PC-9 (cell line): ENCODE measurements around the gene FOXA2. TPM values are rescaled to one million over a fixed set of nuclear protein-coding genes. Genes with fewer than 3 reads are reported as not detected.

Source experiments
- BruUV-seq: library from RNA; stranded (reverse); fragments of 400-500 nt; replicated peaks from 2 replicates; lab custom pipeline; 2021; lab: Mats Ljungman, UMichigan
- CTCF ChIA-PET: fragments of 300-600 bp; sonication (Branson Sonifier 250); formaldehyde crosslinking; loops from one replicate; lab custom pipeline; 2022; ENCODE audit warnings: antibody characterized with exemption; lab: Charles Lee
- POLR2A ChIA-PET: fragments of 300-600 bp; sonication (Branson Sonifier 250); formaldehyde crosslinking; loops from one replicate; lab custom pipeline; 2022; ENCODE audit warnings: antibody characterized with exemption; ENCODE audit not compliant: unreplicated experiment; lab: Charles Lee
- DNase-seq, 2 experiments: peaks; one replicate each; pipeline versions ENCODE4 v3.0.0 to v3.0.0-alpha.2; 2015 to 2022; ENCODE audit warnings: mixed read lengths in 1 of 2
- H2AFZ ChIP-seq: fragments of 200-600 bp; sonication (generic); 2 replicates; pipeline ENCODE4 v1.8.1; 2017; ENCODE audit warnings: antibody characterized with exemption
- H3F3A ChIP-seq: fragments of 200-600 bp; sonication (generic); 2 replicates; pipeline ENCODE4 v1.8.1; 2017; ENCODE audit warnings: antibody characterized with exemption, mild to moderate bottlenecking, low read depth; ENCODE audit not compliant: insufficient read depth
- H3K27ac ChIP-seq: fragments of 200-600 bp; sonication (generic); 2 replicates; pipeline ENCODE4 v1.6.1; 2016; ENCODE audit warnings: mixed run types
- H3K27me3 ChIP-seq: fragments of 200-600 bp; sonication (generic); 2 replicates; pipeline ENCODE4 v1.6.1; 2016; ENCODE audit warnings: low read depth, mixed run types; ENCODE audit not compliant: insufficient read depth
- H3K36me3 ChIP-seq: fragments of 200-600 bp; sonication (generic); 2 replicates; pipeline ENCODE4 v1.6.1; 2016; ENCODE audit warnings: low read depth, mixed run types
- H3K4me1 ChIP-seq: fragments of 200-600 bp; sonication (generic); replicated peaks from 2 replicates; pipeline ENCODE4 v1.6.1; 2016; ENCODE audit warnings: mixed run types; ENCODE audit not compliant: insufficient read depth
- H3K4me2 ChIP-seq: fragments of 200-600 bp; sonication (generic); 2 replicates; pipeline ENCODE4 v1.6.1; 2017; ENCODE audit warnings: mixed run types
- H3K4me3 ChIP-seq: fragments of 200-600 bp; sonication (generic); 2 replicates; pipeline ENCODE4 v1.6.1; 2016; ENCODE audit warnings: mixed run types
- H3K79me2 ChIP-seq: fragments of 200-600 bp; sonication (generic); 2 replicates; pipeline ENCODE4 v1.6.1; 2017; ENCODE audit warnings: low read depth, mixed run types
- H3K9me2 ChIP-seq: fragments of 200-600 bp; sonication (generic); 2 replicates; pipeline ENCODE4 v1.8.1; 2017; ENCODE audit warnings: mild to moderate bottlenecking; ENCODE audit not compliant: insufficient read depth
- H3K9me3 ChIP-seq: fragments of 200-600 bp; sonication (generic); 2 replicates; pipeline ENCODE4 v1.8.1; 2016; ENCODE audit warnings: low read depth; ENCODE audit not compliant: insufficient read depth
- H4K20me1 ChIP-seq: fragments of 200-600 bp; sonication (generic); 2 replicates; pipeline ENCODE4 v1.8.1; 2017; ENCODE audit not compliant: insufficient read depth
- EZH2 ChIP-seq: fragments of 200-600 bp; sonication (generic); IDR thresholded peaks from 2 replicates; pipeline ENCODE4 v1.8.0; 2017; ENCODE audit warnings: antibody characterized with exemption, low read depth
- intact Hi-C: fragments of 100-400 bp; cut with micrococcal nuclease; formaldehyde crosslinking; loops from one replicate; pipeline ENCODE4 v1.10.0; 2022; ENCODE audit not compliant: unreplicated experiment
- total RNA-seq: library from RNA; stranded (reverse); gene quantifications from 2 replicates; pipeline ENCODE4 v1.2.3, GENCODE V29; 2021
- TF ChIP-seq, protein P1 (sequence below): fragments of 200-600 bp; sonication (generic); conservative IDR thresholded peaks from 2 replicates; pipeline ENCODE4 v1.6.1; 2017; ENCODE audit warnings: mixed run types, antibody characterized with exemption, mild to moderate bottlenecking, moderate library complexity

FOXA2 gene
- total RNA-seq, 1 experiment from 2014 or later = not detected

DNA sequence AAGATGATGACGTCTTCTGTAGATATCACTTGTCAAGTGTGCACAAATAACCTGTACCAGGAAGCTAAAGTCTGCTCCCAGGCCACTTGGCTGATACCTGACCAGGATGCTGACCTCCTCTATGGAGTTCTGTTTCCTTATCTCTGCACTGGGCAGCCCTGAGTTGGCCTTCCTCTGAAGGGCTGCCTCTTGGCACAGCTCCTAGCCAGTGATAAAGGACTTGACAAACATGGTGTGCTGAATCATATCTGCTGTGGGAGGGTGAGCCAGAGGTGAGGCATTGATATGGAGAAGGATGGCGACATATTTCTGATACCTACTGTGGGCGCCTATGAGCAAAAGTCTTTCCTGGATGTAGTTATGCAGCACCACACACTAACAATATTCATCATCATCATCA, 32.8 kb upstream of the FOXA2 start:
- Histone ChIP-seq H3K79me2 (no peaks in the 10 kb centered on the region), H2AFZ (no peak overlapping the region), H3K27me3 (no peaks in the 10 kb centered on the region), H4K20me1 (no peaks in the 10 kb centered on the region), H3K27ac (no peak overlapping the region), H3K4me2 (no peak overlapping the region), H3K4me1 (peaks cover 30% of the 10 kb centered on the region), H3F3A (no peaks in the 10 kb centered on the region), H3K4me3 (no peak overlapping the region), H3K9me3 (peaks cover 3% of the 10 kb centered on the region; the same call in 1 of the 2 replicates), H3K9me2 (no peaks in the 10 kb centered on the region), H3K36me3 (no peaks in the 10 kb centered on the region)
- intact Hi-C loops = no loop called here
- ChIA-PET POLR2A (no interaction called here), CTCF (no interaction called here)
- no TSS peak for BruUV-seq
- peak; percentile 18 to 82 for DNase-seq
- no peak for TF ChIP-seq EZH2
- TF ChIP-seq, protein P1, sequence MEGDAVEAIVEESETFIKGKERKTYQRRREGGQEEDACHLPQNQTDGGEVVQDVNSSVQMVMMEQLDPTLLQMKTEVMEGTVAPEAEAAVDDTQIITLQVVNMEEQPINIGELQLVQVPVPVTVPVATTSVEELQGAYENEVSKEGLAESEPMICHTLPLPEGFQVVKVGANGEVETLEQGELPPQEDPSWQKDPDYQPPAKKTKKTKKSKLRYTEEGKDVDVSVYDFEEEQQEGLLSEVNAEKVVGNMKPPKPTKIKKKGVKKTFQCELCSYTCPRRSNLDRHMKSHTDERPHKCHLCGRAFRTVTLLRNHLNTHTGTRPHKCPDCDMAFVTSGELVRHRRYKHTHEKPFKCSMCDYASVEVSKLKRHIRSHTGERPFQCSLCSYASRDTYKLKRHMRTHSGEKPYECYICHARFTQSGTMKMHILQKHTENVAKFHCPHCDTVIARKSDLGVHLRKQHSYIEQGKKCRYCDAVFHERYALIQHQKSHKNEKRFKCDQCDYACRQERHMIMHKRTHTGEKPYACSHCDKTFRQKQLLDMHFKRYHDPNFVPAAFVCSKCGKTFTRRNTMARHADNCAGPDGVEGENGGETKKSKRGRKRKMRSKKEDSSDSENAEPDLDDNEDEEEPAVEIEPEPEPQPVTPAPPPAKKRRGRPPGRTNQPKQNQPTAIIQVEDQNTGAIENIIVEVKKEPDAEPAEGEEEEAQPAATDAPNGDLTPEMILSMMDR = no peak

GRCh38 chr20:22616551-22616950, 32.2 kb upstream of the FOXA2 start:
- Histone ChIP-seq H3K36me3 (no peaks in the 10 kb centered on the region), H3K9me3 (peaks cover 3% of the 10 kb centered on the region; the same call in 1 of the 2 replicates), H3K79me2 (no peaks in the 10 kb centered on the region), H3F3A (no peaks in the 10 kb centered on the region), H4K20me1 (no peaks in the 10 kb centered on the region), H3K4me1 (peaks cover 30% of the 10 kb centered on the region), H3K4me2 (no peak overlapping the region), H3K9me2 (no peaks in the 10 kb centered on the region), H3K27ac (no peak overlapping the region), H3K4me3 (no peak overlapping the region), H3K27me3 (no peaks in the 10 kb centered on the region), H2AFZ (no peak overlapping the region)
- POLR2A ChIA-PET = no interaction called here
- intact Hi-C loops = no loop called here
- no TSS peak for BruUV-seq
- CTCF ChIA-PET = no interaction called here
- DNase-seq = no peak
- TF ChIP-seq EZH2 = no peak
- TF ChIP-seq, protein P1 = no peak

DNA sequence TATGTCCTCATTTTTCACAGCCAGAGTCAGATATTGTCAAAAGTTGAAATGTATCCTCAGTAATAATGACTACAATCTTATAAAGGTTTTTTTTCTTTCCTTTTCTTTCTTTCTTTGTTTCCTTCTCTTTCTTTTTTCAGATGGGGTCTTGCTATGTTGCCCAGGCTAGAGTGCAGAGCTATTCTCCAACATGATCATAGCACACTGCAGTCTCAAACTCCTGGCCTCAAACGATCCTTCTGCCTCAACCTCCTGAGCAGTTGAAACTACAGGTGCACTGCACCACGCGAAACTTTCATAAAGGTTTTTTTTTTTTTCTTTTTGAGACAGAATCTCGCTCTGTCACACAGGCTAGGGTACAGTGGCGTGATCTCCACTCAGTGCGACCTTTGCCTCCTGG, 31.1 kb upstream of the FOXA2 start:
- intact Hi-C loops = no loop called here

More for the DNA sequence above, 31.1 kb upstream of the FOXA2 start:
- Histone ChIP-seq H3K9me3 (peaks cover 3% of the 10 kb centered on the region; the same call in 1 of the 2 replicates), H3K9me2 (no peaks in the 10 kb centered on the region), H3K27ac (no peak overlapping the region), H3K4me2 (no peak overlapping the region), H3K79me2 (no peaks in the 10 kb centered on the region), H2AFZ (no peak overlapping the region), H3F3A (no peaks in the 10 kb centered on the region), H3K4me3 (no peak overlapping the region), H3K4me1 (peaks cover 30% of the 10 kb centered on the region), H3K27me3 (no peaks in the 10 kb centered on the region), H3K36me3 (no peaks in the 10 kb centered on the region), H4K20me1 (no peaks in the 10 kb centered on the region)
- ChIA-PET CTCF (no interaction called here), POLR2A (no interaction called here)
- no TSS peak for BruUV-seq
- DNase-seq = no peak
- TF ChIP-seq EZH2 = no peak
- TF ChIP-seq, protein P1 = no peak
